Activated effector memory CD4-positive, alpha-beta T cell treated with anti-CD3 and anti-CD28 coated beads, Interleukin-2, amount 50 U/mL, for 16 hours (primary cell): ENCODE measurements around the gene MANBA.

ENCODE experiments used
- DNase-seq: peaks from one replicate; pipeline ENCODE4 v3.0.0-alpha.2; 2020

Gene MANBA

GRCh38 chr4:102585329-102585728 is 175.4 kb downstream of the MANBA start:
- DNase-seq, result no peak

- DNase-seq, result no peak
Observed at GRCh38 chr4:102584091-102584490, 176.7 kb downstream of the MANBA start.
